OCI-LY1 (cell line): ENCODE data around the gene MEIOC.

Experiments used
- H2AFZ ChIP-seq: fragments of 200-600 bp; sonication (generic), shearing (Covaris generic); 2 replicates; pipeline ENCODE4 v1.6.0; 2014; ENCODE audit warnings: antibody characterized with exemption, mild to moderate bottlenecking, low read length
- H3F3A ChIP-seq: fragments of 200-600 bp; sonication (generic), shearing (Covaris generic); 2 replicates; pipeline ENCODE4 v1.6.0; 2014; ENCODE audit warnings: mild to moderate bottlenecking, antibody characterized with exemption, low read length, moderate library complexity; ENCODE audit not compliant: insufficient read depth
- H3K27ac ChIP-seq: fragments of 200-600 bp; sonication (generic); 2 replicates; pipeline ENCODE4 v1.5.1; 2014; ENCODE audit warnings: low read length, mixed run types, mild to moderate bottlenecking, low read depth; ENCODE audit not compliant: poor library complexity, severe bottlenecking
- H3K27me3 ChIP-seq: fragments of 200-600 bp; sonication (generic); 2 replicates; pipeline ENCODE4 v1.6.0; 2014; ENCODE audit warnings: antibody characterized with exemption, mild to moderate bottlenecking, low read length, moderate library complexity; ENCODE audit not compliant: insufficient read depth
- H3K36me3 ChIP-seq: fragments of 200-600 bp; sonication (generic); 2 replicates; pipeline ENCODE4 v1.6.1; 2014; ENCODE audit warnings: mild to moderate bottlenecking, antibody characterized with exemption, low read length, moderate library complexity, mixed read lengths; ENCODE audit not compliant: insufficient read depth
- H3K4me1 ChIP-seq: fragments of 200-600 bp; sonication (generic); 2 replicates; pipeline ENCODE4 v1.5.1; 2014; ENCODE audit warnings: mild to moderate bottlenecking, low read length, moderate library complexity; ENCODE audit not compliant: insufficient read depth, severe bottlenecking
- H3K4me2 ChIP-seq: fragments of 200-600 bp; sonication (generic), shearing (Covaris generic); 2 replicates; pipeline ENCODE4 v1.6.1; 2014; ENCODE audit warnings: low read length
- H3K4me3 ChIP-seq: fragments of 200-600 bp; sonication (generic); 2 replicates; pipeline ENCODE4 v1.5.1; 2014; ENCODE audit warnings: low read length, low read depth, mild to moderate bottlenecking, mixed read lengths; ENCODE audit not compliant: poor library complexity, severe bottlenecking
- H3K79me2 ChIP-seq: fragments of 200-600 bp; shearing (Covaris generic); 2 replicates; pipeline ENCODE4 v1.6.1; 2016; ENCODE audit warnings: mixed run types, low read length, mixed read lengths; ENCODE audit not compliant: insufficient read depth
- H3K9ac ChIP-seq: fragments of 200-600 bp; sonication (generic), shearing (Covaris generic); 2 replicates; pipeline ENCODE4 v1.6.1; 2014; ENCODE audit warnings: mild to moderate bottlenecking, low read length, mixed read lengths
- H3K9me2 ChIP-seq: fragments of 200-600 bp; sonication (generic), shearing (Covaris generic); 2 replicates; pipeline ENCODE4 v1.6.1; 2014; ENCODE audit warnings: low read depth, mild to moderate bottlenecking, low read length, mixed read lengths
- H3K9me3 ChIP-seq: fragments of 200-600 bp; shearing (Covaris generic); 2 replicates; pipeline ENCODE4 v1.6.1; 2014; ENCODE audit warnings: low read length, mixed read lengths
- H4K20me1 ChIP-seq: fragments of 200-600 bp; sonication (generic), shearing (Covaris generic); 2 replicates; pipeline ENCODE4 v1.6.0; 2016; ENCODE audit warnings: mild to moderate bottlenecking, low read length; ENCODE audit not compliant: insufficient read depth
- CTCF ChIP-seq: fragments of 200-600 bp; sonication (generic), shearing (Covaris generic); IDR thresholded peaks from 2 replicates; pipeline ENCODE4 v1.5.1; 2017; ENCODE audit warnings: mild to moderate bottlenecking, antibody characterized with exemption, low read length, moderate library complexity, mixed read lengths
- EZH2 ChIP-seq: fragments of 200-600 bp; sonication (generic), shearing (Covaris generic); IDR thresholded peaks from 2 replicates; pipeline ENCODE4 v1.8.0; 2017; ENCODE audit warnings: borderline replicate concordance, mixed run types, mild to moderate bottlenecking, antibody characterized with exemption, low read length, moderate library complexity, mixed read lengths

MEIOC gene

DNA sequence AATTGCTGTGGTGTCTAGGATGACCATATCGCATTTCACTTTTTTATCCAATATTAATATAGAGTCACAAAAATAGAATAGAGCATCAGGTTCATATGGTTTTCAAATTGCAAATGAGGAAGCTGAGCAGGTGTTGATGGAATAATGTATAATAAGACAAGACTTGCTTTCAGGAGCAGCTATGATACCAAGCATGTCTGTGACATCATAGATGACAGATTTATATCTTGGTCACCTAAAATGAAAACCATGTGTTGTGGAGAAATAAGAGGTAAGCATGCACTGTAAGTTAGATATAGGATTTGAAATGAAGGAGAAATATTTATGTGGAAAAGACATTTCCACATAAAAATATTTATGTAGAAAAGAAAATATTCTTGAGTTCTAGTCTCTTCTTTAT lies 8.6 kb downstream of the MEIOC start:
- Histone ChIP-seq H3K9me2 (no peaks in the 10 kb centered on the region), H4K20me1 (no peaks in the 10 kb centered on the region), H3K79me2 (no peaks in the 10 kb centered on the region), H3F3A (no peaks in the 10 kb centered on the region), H3K4me1 (no peaks in the 10 kb centered on the region), H3K27me3 (no peaks in the 10 kb centered on the region), H3K9me3 (no peaks in the 10 kb centered on the region), H3K36me3 (no peaks in the 10 kb centered on the region), H3K9ac (no peak overlapping the region), H3K4me3 (no peak overlapping the region), H3K27ac (no peak overlapping the region), H3K4me2 (no peak overlapping the region), H2AFZ (no peak overlapping the region)
- TF ChIP-seq CTCF, result no peak
- no peak for TF ChIP-seq EZH2

- Histone ChIP-seq H3K9me3 (no peaks in the 10 kb centered on the region), H3K27me3 (no peaks in the 10 kb centered on the region), H3K79me2 (no peaks in the 10 kb centered on the region), H3K9ac (no peak overlapping the region), H3F3A (no peaks in the 10 kb centered on the region), H3K9me2 (no peaks in the 10 kb centered on the region), H3K4me1 (no peaks in the 10 kb centered on the region), H3K36me3 (no peaks in the 10 kb centered on the region), H2AFZ (no peak overlapping the region), H3K4me2 (no peak overlapping the region), H3K4me3 (no peak overlapping the region), H3K27ac (no peak overlapping the region), H4K20me1 (no peaks in the 10 kb centered on the region)
- TF ChIP-seq CTCF (no peak), EZH2 (no peak)
These were observed 9.7 kb downstream of the MEIOC start for GRCh38 chr17:44666006-44666405.

DNA sequence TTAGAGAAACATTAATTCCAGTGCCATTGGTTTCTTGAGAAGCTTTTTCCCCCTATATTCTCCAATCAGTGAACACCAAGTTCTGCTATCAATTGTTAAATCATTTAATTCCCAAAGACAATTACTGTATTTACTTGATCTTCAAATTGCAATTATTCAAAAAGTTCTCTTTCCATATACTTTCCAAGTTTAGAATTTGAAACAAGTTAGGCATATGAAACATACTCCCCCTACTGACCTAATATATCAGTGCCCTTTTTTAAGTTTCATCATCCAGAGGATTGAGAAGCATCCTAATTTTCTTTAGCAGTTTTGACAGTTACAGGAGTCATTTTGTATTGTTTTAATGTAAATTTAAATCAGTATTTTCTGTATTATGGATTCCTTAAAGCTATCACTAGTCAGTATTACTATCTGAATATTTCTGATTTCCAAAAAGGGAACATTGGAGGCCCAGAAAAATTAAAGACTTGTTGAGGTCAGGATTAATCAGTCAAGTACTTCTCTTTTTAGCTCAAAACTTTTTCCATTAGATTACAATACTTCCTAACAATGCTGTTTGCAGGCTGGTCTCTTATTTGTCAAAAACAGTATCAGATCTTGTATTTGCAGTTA lies 16.3 kb downstream of the MEIOC start:
- H3K4me1 ChIP-seq, result no peaks in the 10 kb centered on the region
- H3K4me2 ChIP-seq, result no peak overlapping the region
- no peaks in the 10 kb centered on the region for H3K9me2 ChIP-seq
- H3F3A ChIP-seq, result no peaks in the 10 kb centered on the region
- H3K79me2 ChIP-seq, result no peaks in the 10 kb centered on the region
- H3K9ac ChIP-seq, result no peak overlapping the region
- H4K20me1 ChIP-seq, result no peaks in the 10 kb centered on the region; the same call in 1 of the 2 replicates
- no peaks in the 10 kb centered on the region for H3K9me3 ChIP-seq
- TF ChIP-seq EZH2 (no peak), CTCF (peak; percentile 73)
- H2AFZ ChIP-seq, result no peak overlapping the region
- no peaks in the 10 kb centered on the region for H3K36me3 ChIP-seq
- no peaks in the 10 kb centered on the region for H3K27me3 ChIP-seq
- H3K27ac ChIP-seq, result no peak overlapping the region
- no peak overlapping the region for H3K4me3 ChIP-seq
